Chondrocyte (in vitro differentiated cells): ENCODE measurements around the gene UNC119. TPM values are rescaled to one million over a fixed set of nuclear protein-coding genes. Genes with fewer than 3 reads are reported as not detected.

ENCODE experiments used
- DNase-seq: peaks from one replicate; pipeline ENCODE4 v3.0.0; 2021; ENCODE audit warnings: mixed read lengths, low spot score
- H3K27ac Mint-ChIP-seq: one replicate; pipeline ENCODE4 v1.8.0; 2021; ENCODE audit warnings: mild to moderate bottlenecking, moderate library complexity, mixed read lengths; ENCODE audit not compliant: unreplicated experiment
- H3K27me3 Mint-ChIP-seq: 2 replicates; pipeline ENCODE4 v1.8.0; 2021; ENCODE audit warnings: low read depth, mixed read lengths
- H3K36me3 Mint-ChIP-seq: 2 replicates; pipeline ENCODE4 v1.8.0; 2021; ENCODE audit warnings: low read depth, mixed read lengths
- H3K4me1 Mint-ChIP-seq: 2 replicates; pipeline ENCODE4 v1.8.0; 2021; ENCODE audit warnings: low read depth, mild to moderate bottlenecking, mixed read lengths
- H3K4me3 Mint-ChIP-seq: one replicate; pipeline ENCODE4 v1.8.0; 2021; ENCODE audit warnings: mild to moderate bottlenecking, moderate library complexity, mixed read lengths; ENCODE audit not compliant: unreplicated experiment
- H3K9me3 Mint-ChIP-seq: 2 replicates; pipeline ENCODE4 v1.8.0; 2021; ENCODE audit warnings: low read depth, mixed read lengths
- CTCF ChIP-seq: fragments of 200-600 bp; sonication (generic); IDR thresholded peaks from 2 replicates; pipeline ENCODE4 v1.5.0; 2021; ENCODE audit warnings: antibody characterized with exemption, mild to moderate bottlenecking, moderate library complexity
- total RNA-seq: library from RNA; stranded (reverse); gene quantifications from 3 replicates; pipeline ENCODE4 v1.2.1, GENCODE V29; 2021

Gene UNC119
- total RNA-seq, 1 donor from 2014 or later, result 24.9 TPM

DNA sequence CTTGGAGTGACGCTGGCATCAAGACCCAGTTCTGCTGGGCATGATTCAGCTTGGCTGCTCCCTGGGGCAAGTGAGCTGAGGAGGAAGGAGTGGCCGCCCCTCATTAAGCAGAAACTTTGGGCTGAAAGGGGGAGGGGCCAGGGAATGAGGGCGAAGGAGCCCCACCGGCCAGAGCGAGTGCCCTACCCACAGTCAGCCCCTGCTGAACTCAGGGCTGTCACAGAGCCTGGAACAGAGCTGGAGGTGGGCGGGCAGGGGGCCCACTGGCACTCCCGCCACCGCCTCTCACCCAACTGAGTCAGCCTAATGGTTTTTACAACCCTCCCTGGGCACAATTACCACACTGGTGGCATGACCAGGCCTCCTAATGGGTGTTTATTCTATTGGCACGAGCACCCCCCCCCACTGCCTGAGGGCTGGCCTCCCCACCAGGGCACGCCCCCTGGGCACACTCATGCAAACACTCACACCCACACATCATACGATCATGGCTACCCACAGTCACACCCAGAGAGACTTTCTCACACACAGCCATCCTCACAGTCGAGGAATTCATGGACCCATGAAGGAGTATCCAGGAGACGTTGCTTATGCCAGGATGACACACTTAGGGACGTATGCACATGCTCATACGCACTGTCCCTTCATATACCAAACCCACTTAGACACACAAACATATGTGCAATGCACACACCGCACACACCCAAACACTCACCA lies 19.2 kb downstream of the UNC119 start:
- no peak for DNase-seq
- H3K4me3 Mint-ChIP-seq, result no peak overlapping the region
- H3K36me3 Mint-ChIP-seq, result no peaks in the 10 kb centered on the region
- TF ChIP-seq CTCF, result no peak
- H3K27me3 Mint-ChIP-seq, result peaks cover 10% of the 10 kb centered on the region
- peaks cover 6% of the 10 kb centered on the region for H3K4me1 Mint-ChIP-seq
- H3K27ac Mint-ChIP-seq, result no peak overlapping the region
- no peaks in the 10 kb centered on the region for H3K9me3 Mint-ChIP-seq

GRCh38 chr17:28532050-28532960 lies 20.1 kb downstream of the UNC119 start:
- no peaks in the 10 kb centered on the region for H3K9me3 Mint-ChIP-seq
- no peak overlapping the region for H3K4me3 Mint-ChIP-seq
- H3K4me1 Mint-ChIP-seq, result peaks cover 11% of the 10 kb centered on the region
- H3K36me3 Mint-ChIP-seq, result no peaks in the 10 kb centered on the region
- no peak overlapping the region for H3K27ac Mint-ChIP-seq
- H3K27me3 Mint-ChIP-seq, result peaks cover 4% of the 10 kb centered on the region
- TF ChIP-seq CTCF, result no peak
- DNase-seq, result no peak

GRCh38 chr17:28530926-28531325 lies 21.5 kb downstream of the UNC119 start:
- no peaks in the 10 kb centered on the region for H3K9me3 Mint-ChIP-seq
- no peak overlapping the region for H3K27ac Mint-ChIP-seq
- peaks cover 20% of the 10 kb centered on the region for H3K4me1 Mint-ChIP-seq
- no peak overlapping the region for H3K4me3 Mint-ChIP-seq
- no peaks in the 10 kb centered on the region for H3K36me3 Mint-ChIP-seq
- TF ChIP-seq CTCF, result no peak
- H3K27me3 Mint-ChIP-seq, result peaks cover 3% of the 10 kb centered on the region
- DNase-seq, result no peak

DNA sequence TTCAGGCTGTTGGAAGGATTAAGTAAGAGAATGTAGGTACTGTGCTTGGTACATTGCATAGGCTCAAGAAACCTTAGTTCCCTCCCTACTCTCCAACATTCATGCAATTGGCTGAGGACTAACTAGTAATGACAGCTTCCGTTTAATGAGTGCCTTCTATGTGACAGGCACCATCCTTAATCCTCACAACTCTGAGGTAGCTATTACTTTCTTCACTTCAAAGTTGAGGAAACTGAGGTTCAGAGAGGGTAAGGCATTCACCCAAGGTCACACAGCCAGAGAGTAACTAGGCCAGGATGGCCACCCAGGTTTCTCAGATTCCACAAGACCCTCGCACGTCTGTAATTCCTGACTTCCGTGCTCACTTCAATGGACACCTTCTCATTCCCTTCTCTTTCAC lies 22.2 kb downstream of the UNC119 start:
- H3K9me3 Mint-ChIP-seq, result no peaks in the 10 kb centered on the region
- H3K36me3 Mint-ChIP-seq, result no peaks in the 10 kb centered on the region
- H3K4me1 Mint-ChIP-seq, result peaks cover 27% of the 10 kb centered on the region
- no peak overlapping the region for H3K27ac Mint-ChIP-seq
- no peak for DNase-seq
- H3K27me3 Mint-ChIP-seq, result peaks cover 3% of the 10 kb centered on the region
- no peak for TF ChIP-seq CTCF
- no peak overlapping the region for H3K4me3 Mint-ChIP-seq

DNA sequence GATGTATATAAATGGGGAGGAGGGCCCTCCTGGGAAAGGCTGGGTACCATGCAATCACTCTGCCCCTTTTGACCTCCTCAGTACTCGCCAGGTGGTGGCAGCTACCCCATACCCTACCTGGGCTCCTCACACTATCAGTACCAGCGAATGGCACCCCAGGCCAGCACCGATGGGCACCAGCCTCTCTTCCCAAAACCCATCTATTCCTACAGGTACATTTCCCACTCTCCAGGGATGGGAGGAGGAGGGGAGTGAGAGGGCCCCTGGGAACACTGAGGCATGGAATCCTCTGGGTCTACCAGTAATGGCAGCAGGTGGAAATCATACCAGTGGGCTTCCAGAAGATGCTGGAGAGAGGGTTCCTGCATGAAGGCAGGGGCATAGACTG lies 23.4 kb downstream of the UNC119 start:
- Mint-ChIP-seq H3K27ac (no peak overlapping the region), H3K4me1 (peaks cover 38% of the 10 kb centered on the region), H3K4me3 (no peak overlapping the region), H3K9me3 (no peaks in the 10 kb centered on the region), H3K27me3 (no peaks in the 10 kb centered on the region), H3K36me3 (no peaks in the 10 kb centered on the region)
- no peak for DNase-seq
- TF ChIP-seq CTCF, result no peak
